Measurements from ENCODE around the gene DACH2.

DNA sequence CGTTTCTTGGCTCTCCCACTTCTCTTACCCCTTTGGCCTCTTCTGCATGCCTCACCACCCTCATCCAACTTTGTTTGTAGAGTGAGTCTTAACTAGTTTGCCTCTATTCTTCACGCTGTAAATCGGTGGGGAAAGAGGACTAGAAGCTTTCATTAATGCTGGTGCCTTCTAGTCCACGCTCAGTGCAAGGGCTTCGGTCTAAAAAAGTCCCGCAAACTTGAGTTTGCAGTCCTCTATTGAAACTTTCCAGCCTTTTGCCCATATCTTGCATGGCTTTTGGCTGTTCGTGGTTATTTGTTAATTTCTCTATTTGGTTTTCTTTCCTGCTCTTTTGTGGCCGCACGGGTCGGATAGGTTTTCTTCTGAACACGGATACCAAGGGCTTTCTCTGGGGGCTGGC is 868 bp downstream of the DACH2 start:
- TF ChIP-seq, protein P1, sequence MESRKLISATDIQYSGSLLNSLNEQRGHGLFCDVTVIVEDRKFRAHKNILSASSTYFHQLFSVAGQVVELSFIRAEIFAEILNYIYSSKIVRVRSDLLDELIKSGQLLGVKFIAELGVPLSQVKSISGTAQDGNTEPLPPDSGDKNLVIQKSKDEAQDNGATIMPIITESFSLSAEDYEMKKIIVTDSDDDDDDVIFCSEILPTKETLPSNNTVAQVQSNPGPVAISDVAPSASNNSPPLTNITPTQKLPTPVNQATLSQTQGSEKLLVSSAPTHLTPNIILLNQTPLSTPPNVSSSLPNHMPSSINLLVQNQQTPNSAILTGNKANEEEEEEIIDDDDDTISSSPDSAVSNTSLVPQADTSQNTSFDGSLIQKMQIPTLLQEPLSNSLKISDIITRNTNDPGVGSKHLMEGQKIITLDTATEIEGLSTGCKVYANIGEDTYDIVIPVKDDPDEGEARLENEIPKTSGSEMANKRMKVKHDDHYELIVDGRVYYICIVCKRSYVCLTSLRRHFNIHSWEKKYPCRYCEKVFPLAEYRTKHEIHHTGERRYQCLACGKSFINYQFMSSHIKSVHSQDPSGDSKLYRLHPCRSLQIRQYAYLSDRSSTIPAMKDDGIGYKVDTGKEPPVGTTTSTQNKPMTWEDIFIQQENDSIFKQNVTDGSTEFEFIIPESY (CRISPR knock-in tag; IDR thresholded peaks at IDR 0.05) = no peak
- TF ChIP-seq EZH2 (IDR thresholded peaks at IDR 0.05; ENCODE audit: borderline replicate concordance, low read depth, low read length) (no peak), ZNF551 (CRISPR knock-in tag; IDR thresholded peaks at IDR 0.05) (no peak), ZBTB1 (CRISPR knock-in tag; IDR thresholded peaks at IDR 0.05; ENCODE audit: borderline replicate concordance, low read depth) (no peak), ZNF311 (CRISPR knock-in tag; IDR thresholded peaks at IDR 0.05) (no peak), NFYB (IDR thresholded peaks at IDR 0.05; ENCODE audit: extremely low read depth, insufficient read length) (no peak), ZNF282 (CRISPR knock-in tag; IDR thresholded peaks at IDR 0.05) (no peak), EP300 (IDR thresholded peaks at IDR 0.05; ENCODE audit: low read length) (no peak), POLR2AphosphoS5 (IDR thresholded peaks at IDR 0.05; ENCODE audit: control insufficient read depth, insufficient read depth, low read depth, low read length) (no peak)
- TF ChIP-seq, protein P2, sequence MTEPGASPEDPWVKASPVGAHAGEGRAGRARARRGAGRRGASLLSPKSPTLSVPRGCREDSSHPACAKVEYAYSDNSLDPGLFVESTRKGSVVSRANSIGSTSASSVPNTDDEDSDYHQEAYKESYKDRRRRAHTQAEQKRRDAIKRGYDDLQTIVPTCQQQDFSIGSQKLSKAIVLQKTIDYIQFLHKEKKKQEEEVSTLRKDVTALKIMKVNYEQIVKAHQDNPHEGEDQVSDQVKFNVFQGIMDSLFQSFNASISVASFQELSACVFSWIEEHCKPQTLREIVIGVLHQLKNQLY (CRISPR knock-in tag; conservative IDR thresholded peaks at IDR 0.05) = no peak
- TF ChIP-seq, protein P3, sequence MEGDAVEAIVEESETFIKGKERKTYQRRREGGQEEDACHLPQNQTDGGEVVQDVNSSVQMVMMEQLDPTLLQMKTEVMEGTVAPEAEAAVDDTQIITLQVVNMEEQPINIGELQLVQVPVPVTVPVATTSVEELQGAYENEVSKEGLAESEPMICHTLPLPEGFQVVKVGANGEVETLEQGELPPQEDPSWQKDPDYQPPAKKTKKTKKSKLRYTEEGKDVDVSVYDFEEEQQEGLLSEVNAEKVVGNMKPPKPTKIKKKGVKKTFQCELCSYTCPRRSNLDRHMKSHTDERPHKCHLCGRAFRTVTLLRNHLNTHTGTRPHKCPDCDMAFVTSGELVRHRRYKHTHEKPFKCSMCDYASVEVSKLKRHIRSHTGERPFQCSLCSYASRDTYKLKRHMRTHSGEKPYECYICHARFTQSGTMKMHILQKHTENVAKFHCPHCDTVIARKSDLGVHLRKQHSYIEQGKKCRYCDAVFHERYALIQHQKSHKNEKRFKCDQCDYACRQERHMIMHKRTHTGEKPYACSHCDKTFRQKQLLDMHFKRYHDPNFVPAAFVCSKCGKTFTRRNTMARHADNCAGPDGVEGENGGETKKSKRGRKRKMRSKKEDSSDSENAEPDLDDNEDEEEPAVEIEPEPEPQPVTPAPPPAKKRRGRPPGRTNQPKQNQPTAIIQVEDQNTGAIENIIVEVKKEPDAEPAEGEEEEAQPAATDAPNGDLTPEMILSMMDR (IDR thresholded peaks at IDR 0.05 in 2 of 3, conservative IDR thresholded peaks at IDR 0.05 in 1 of 3; ENCODE audit: insufficient read depth in 2 of 3, low read depth in 1 of 3, low read length in 3 of 3) = no peak
- TF ChIP-seq, protein P4, sequence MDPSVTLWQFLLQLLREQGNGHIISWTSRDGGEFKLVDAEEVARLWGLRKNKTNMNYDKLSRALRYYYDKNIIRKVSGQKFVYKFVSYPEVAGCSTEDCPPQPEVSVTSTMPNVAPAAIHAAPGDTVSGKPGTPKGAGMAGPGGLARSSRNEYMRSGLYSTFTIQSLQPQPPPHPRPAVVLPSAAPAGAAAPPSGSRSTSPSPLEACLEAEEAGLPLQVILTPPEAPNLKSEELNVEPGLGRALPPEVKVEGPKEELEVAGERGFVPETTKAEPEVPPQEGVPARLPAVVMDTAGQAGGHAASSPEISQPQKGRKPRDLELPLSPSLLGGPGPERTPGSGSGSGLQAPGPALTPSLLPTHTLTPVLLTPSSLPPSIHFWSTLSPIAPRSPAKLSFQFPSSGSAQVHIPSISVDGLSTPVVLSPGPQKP (CRISPR knock-in tag; IDR thresholded peaks at IDR 0.05) = no peak
- TF ChIP-seq, protein P5, sequence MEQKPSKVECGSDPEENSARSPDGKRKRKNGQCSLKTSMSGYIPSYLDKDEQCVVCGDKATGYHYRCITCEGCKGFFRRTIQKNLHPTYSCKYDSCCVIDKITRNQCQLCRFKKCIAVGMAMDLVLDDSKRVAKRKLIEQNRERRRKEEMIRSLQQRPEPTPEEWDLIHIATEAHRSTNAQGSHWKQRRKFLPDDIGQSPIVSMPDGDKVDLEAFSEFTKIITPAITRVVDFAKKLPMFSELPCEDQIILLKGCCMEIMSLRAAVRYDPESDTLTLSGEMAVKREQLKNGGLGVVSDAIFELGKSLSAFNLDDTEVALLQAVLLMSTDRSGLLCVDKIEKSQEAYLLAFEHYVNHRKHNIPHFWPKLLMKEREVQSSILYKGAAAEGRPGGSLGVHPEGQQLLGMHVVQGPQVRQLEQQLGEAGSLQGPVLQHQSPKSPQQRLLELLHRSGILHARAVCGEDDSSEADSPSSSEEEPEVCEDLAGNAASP (IDR thresholded peaks at IDR 0.05) = no peak

Measured in K562 (cell line).